ENCODE measurements around the gene KRT71.
"Not testable (repeated sequence)": the region's sequence is repeated elsewhere in the genome, so short reads cannot be mapped to it uniquely, and the experiment has no call there.

KRT71 gene

GRCh38 chr12:52600071-52600470 lies 47.1 kb upstream of the KRT71 start:
- Histone ChIP-seq H3K4me2 (ENCODE audit: low read length) (no peak overlapping the region), H3K4me3 (ENCODE audit: low read depth, low read length) (no peak overlapping the region), H3K27me3 (ENCODE audit: control insufficient read depth, insufficient read depth, low read length) (peaks cover 3% of the 10 kb centered on the region), H3K9ac (no peak overlapping the region), H3K9me3 (ENCODE audit: control insufficient read depth, low read length) (no peaks in the 10 kb centered on the region), H2AFZ (no peak overlapping the region), H3K79me2 (no peaks in the 10 kb centered on the region), H3K4me1 (peaks cover 4% of the 10 kb centered on the region), H3K27ac (no peak overlapping the region), H3K36me3 (ENCODE audit: control insufficient read depth, insufficient read depth, low read length) (no peaks in the 10 kb centered on the region)
- no peak for TF ChIP-seq CTCF (IDR thresholded peaks at IDR 0.05)

DNA sequence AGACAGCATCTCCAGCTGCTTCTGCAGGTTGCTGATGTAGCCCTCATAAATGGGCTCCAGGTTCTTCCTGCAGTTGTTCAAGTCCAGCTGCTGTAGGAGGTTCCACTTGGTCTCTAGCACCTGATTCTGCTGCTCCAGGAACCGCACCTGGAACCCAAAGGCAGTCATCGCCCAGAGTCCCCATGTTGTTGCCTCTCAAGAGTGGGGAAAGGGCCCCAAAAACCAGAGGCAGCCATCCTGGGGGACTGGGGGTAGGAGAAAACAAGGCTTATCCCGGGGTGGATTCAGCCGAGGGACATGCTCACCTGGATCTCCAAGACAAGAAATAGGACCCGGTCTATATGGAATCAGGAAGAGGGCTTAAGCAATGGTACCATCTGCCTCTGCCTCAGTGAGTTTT lies 46.0 kb upstream of the KRT71 start:
- Histone ChIP-seq H2AFZ (no peak overlapping the region), H3K9ac (no peak overlapping the region), H3K4me2 (ENCODE audit: low read length) (no peak overlapping the region), H3K36me3 (ENCODE audit: control insufficient read depth, insufficient read depth, low read length) (no peaks in the 10 kb centered on the region), H3K4me3 (ENCODE audit: low read depth, low read length) (no peak overlapping the region), H3K4me1 (peaks cover 4% of the 10 kb centered on the region), H3K27me3 (ENCODE audit: control insufficient read depth, insufficient read depth, low read length) (peaks cover 3% of the 10 kb centered on the region), H3K27ac (no peak overlapping the region), H3K79me2 (no peaks in the 10 kb centered on the region), H3K9me3 (ENCODE audit: control insufficient read depth, low read length) (no peaks in the 10 kb centered on the region)
- TF ChIP-seq CTCF (IDR thresholded peaks at IDR 0.05): no peak

GRCh38 chr12:52594237-52594636 lies 41.3 kb upstream of the KRT71 start:
- not testable (repeated sequence) for H3K27ac ChIP-seq

DNA sequence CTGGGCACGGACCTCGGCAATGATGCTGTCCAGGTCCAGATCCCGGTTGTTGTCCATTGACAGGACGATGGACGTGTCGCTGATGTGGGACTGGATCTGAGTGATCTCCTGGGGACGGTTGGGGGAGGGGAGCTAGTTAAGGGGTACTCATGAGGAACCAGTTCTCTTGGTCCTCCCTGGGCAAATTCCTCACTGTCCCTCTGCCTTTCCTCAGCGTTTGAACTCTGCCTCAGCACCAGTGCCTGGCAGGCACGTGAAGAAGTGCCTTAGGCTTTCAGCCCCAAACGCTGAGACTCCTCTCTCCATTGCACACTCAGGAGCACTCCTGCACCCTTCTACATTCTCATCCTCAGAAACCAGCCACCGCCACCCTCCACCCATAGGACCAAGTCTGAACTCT lies 38.6 kb upstream of the KRT71 start:
- Histone ChIP-seq H3K79me2 (no peaks in the 10 kb centered on the region), H3K4me2 (ENCODE audit: low read length) (no peak overlapping the region), H3K9ac (no peak overlapping the region), H2AFZ (no peak overlapping the region), H3K27me3 (ENCODE audit: control insufficient read depth, insufficient read depth, low read length) (no peaks in the 10 kb centered on the region), H3K27ac (no peak overlapping the region), H3K9me3 (ENCODE audit: control insufficient read depth, low read length) (no peaks in the 10 kb centered on the region), H3K4me1 (no peaks in the 10 kb centered on the region), H3K36me3 (ENCODE audit: control insufficient read depth, insufficient read depth, low read length) (no peaks in the 10 kb centered on the region), H3K4me3 (ENCODE audit: low read depth, low read length) (no peak overlapping the region)
- TF ChIP-seq CTCF (IDR thresholded peaks at IDR 0.05): no peak

More at GRCh38 chr12:52594237-52594636, 41.3 kb upstream of the KRT71 start:
- not testable (repeated sequence) for H3K4me3 ChIP-seq (ENCODE audit: low read depth, low read length); H2AFZ ChIP-seq; H3K4me2 ChIP-seq (ENCODE audit: low read length); H3K9ac ChIP-seq; H3K36me3 ChIP-seq (ENCODE audit: control insufficient read depth, insufficient read depth, low read length); H3K79me2 ChIP-seq; H3K9me3 ChIP-seq (ENCODE audit: control insufficient read depth, low read length); H3K27me3 ChIP-seq (ENCODE audit: control insufficient read depth, insufficient read depth, low read length); H3K4me1 ChIP-seq

DNA sequence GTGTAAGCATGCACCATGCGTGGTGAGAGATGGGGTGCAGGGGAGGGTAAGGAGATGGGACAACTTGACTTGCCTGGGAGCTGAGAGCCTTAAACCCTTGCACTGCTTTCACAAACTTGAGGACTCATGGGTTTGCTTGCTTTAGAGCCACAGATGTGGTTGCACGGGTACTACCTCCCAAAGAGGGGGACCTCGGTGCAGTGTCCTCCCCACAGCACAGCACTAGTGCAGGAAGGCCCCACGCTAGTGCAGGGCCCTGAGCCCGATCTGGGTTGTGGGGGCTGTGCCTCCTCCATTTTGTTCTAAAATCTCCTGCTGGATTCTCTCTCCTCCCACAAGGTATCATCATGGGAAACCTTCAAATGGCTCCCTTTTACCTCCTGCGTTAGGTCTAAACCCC lies 37.1 kb upstream of the KRT71 start:
- no peak overlapping the region for H3K27ac ChIP-seq
- H3K4me3 ChIP-seq (ENCODE audit: low read depth, low read length): no peak overlapping the region
- no peak overlapping the region for H3K9ac ChIP-seq
- H3K4me2 ChIP-seq (ENCODE audit: low read length): no peak overlapping the region
- no peaks in the 10 kb centered on the region for H3K9me3 ChIP-seq (ENCODE audit: control insufficient read depth, low read length)
- no peaks in the 10 kb centered on the region for H3K27me3 ChIP-seq (ENCODE audit: control insufficient read depth, insufficient read depth, low read length)
- H3K79me2 ChIP-seq: no peaks in the 10 kb centered on the region
- TF ChIP-seq CTCF (IDR thresholded peaks at IDR 0.05): no peak
- H3K4me1 ChIP-seq: no peaks in the 10 kb centered on the region
- no peak overlapping the region for H2AFZ ChIP-seq
- no peaks in the 10 kb centered on the region for H3K36me3 ChIP-seq (ENCODE audit: control insufficient read depth, insufficient read depth, low read length)
